Measurements from ENCODE around the gene RDH13.

- TF ChIP-seq ESRRA (CRISPR knock-in tag; IDR thresholded peaks at IDR 0.05; ENCODE audit: borderline replicate concordance) (no peak), ZBTB21 (CRISPR knock-in tag; IDR thresholded peaks at IDR 0.05; ENCODE audit: borderline replicate concordance) (no peak), CTCF (IDR thresholded peaks at IDR 0.05) (no peak), ATF2 (CRISPR knock-in tag; IDR thresholded peaks at IDR 0.05; ENCODE audit: borderline replicate concordance, low read depth) (no peak), MAX (CRISPR knock-in tag; IDR thresholded peaks at IDR 0.05) (no peak; the same call in 1 of the 2 replicates), ATF6 (CRISPR knock-in tag; IDR thresholded peaks at IDR 0.05) (no peak), ZNF232 (CRISPR knock-in tag; IDR thresholded peaks at IDR 0.05) (0 out of 2 replicates have a peak, but pooled peaks have one; percentile 48), FOXK1 (CRISPR knock-in tag; IDR thresholded peaks at IDR 0.05) (no peak), USF1 (CRISPR knock-in tag; IDR thresholded peaks at IDR 0.05) (peak; percentile 22; the same call in 1 of the 2 replicates), FOXP4 (CRISPR knock-in tag; IDR thresholded peaks at IDR 0.05) (0 out of 2 replicates have a peak, but pooled peaks have one; percentile 23)
Observed at GRCh38 chr19:55092423-55093318, 29.7 kb upstream of the RDH13 start.
